ENCODE data around the gene INO80C. TPM values are rescaled to one million over a fixed set of nuclear protein-coding genes. Genes with fewer than 3 reads are reported as not detected.

INO80C gene
- total RNA-seq, 1 donor from 2014 or later = 31.6 TPM

DNA sequence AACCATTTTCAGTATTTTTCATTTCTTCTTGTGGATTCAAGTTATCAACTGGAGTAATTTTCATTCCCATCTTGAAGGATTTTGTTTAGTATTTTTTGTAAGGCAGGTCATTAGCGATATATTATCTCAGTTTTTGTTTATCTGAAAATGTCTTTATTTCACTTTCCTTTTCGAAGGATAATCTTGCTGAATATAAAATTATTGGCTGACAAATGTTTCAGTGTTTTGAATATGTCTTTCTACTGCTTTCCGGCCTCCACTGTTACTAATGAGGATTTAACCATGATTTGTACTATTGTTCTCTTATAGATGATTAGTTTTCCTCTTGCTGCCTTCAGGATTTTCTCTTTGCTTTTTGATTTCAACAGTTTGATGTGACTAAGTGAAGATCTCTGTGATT is 62.4 kb downstream of the INO80C start:
- TF ChIP-seq, protein P1, sequence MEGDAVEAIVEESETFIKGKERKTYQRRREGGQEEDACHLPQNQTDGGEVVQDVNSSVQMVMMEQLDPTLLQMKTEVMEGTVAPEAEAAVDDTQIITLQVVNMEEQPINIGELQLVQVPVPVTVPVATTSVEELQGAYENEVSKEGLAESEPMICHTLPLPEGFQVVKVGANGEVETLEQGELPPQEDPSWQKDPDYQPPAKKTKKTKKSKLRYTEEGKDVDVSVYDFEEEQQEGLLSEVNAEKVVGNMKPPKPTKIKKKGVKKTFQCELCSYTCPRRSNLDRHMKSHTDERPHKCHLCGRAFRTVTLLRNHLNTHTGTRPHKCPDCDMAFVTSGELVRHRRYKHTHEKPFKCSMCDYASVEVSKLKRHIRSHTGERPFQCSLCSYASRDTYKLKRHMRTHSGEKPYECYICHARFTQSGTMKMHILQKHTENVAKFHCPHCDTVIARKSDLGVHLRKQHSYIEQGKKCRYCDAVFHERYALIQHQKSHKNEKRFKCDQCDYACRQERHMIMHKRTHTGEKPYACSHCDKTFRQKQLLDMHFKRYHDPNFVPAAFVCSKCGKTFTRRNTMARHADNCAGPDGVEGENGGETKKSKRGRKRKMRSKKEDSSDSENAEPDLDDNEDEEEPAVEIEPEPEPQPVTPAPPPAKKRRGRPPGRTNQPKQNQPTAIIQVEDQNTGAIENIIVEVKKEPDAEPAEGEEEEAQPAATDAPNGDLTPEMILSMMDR (IDR thresholded peaks at IDR 0.05; ENCODE audit: unreplicated experiment) = no peak
- H3K9me3 Mint-ChIP-seq (ENCODE audit: low read depth) = no peaks in the 10 kb centered on the region
- no peaks in the 10 kb centered on the region for H3K36me3 Mint-ChIP-seq (ENCODE audit: insufficient read depth)
- no peak overlapping the region for H3K4me3 Mint-ChIP-seq (ENCODE audit: low read depth)
- H3K27me3 Mint-ChIP-seq = no peaks in the 10 kb centered on the region
- no peak overlapping the region for H3K27ac Mint-ChIP-seq
- DNase-seq (ENCODE audit: low spot score, unreplicated experiment) = no peak
- H3K4me1 Mint-ChIP-seq (ENCODE audit: low read depth) = no peaks in the 10 kb centered on the region

DNA sequence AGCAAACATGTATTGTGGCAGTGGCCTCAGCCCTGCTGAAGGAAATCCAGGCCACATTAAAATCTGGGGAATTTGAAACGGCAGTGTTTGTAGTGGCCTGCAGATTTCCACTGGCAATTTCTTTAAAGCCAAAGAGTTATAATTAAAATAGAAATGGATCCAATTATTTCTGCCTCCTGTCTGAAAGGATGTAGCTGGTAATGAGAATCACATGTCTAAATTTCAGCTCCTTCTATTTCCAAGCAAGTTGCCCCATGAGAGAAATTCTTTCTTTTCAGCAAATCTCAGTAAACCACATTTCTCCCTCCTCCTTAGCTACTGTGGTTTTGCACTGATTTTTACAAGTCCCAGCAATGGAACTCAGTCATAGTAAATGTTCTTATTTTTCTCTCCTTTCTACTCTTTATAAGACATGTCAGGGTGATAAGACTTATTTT is 65.2 kb downstream of the INO80C start:
- H3K9me3 Mint-ChIP-seq (ENCODE audit: low read depth) = no peaks in the 10 kb centered on the region
- H3K27ac Mint-ChIP-seq = no peak overlapping the region
- H3K36me3 Mint-ChIP-seq (ENCODE audit: insufficient read depth) = no peaks in the 10 kb centered on the region
- DNase-seq (ENCODE audit: low spot score, unreplicated experiment) = no peak
- no peaks in the 10 kb centered on the region for H3K4me1 Mint-ChIP-seq (ENCODE audit: low read depth)
- TF ChIP-seq, protein P1 (IDR thresholded peaks at IDR 0.05; ENCODE audit: unreplicated experiment) = no peak
- no peaks in the 10 kb centered on the region for H3K27me3 Mint-ChIP-seq
- no peak overlapping the region for H3K4me3 Mint-ChIP-seq (ENCODE audit: low read depth)

GRCh38 chr18:35431374-35431741 is 66.4 kb downstream of the INO80C start:
- no peak for DNase-seq (ENCODE audit: low spot score, unreplicated experiment)
- H3K36me3 Mint-ChIP-seq (ENCODE audit: insufficient read depth) = no peaks in the 10 kb centered on the region
- H3K4me1 Mint-ChIP-seq (ENCODE audit: low read depth) = no peaks in the 10 kb centered on the region
- H3K9me3 Mint-ChIP-seq (ENCODE audit: low read depth) = no peaks in the 10 kb centered on the region
- TF ChIP-seq, protein P1 (IDR thresholded peaks at IDR 0.05; ENCODE audit: unreplicated experiment) = no peak
- no peaks in the 10 kb centered on the region for H3K27me3 Mint-ChIP-seq
- H3K27ac Mint-ChIP-seq = no peak overlapping the region
- no peak overlapping the region for H3K4me3 Mint-ChIP-seq (ENCODE audit: low read depth)

DNA sequence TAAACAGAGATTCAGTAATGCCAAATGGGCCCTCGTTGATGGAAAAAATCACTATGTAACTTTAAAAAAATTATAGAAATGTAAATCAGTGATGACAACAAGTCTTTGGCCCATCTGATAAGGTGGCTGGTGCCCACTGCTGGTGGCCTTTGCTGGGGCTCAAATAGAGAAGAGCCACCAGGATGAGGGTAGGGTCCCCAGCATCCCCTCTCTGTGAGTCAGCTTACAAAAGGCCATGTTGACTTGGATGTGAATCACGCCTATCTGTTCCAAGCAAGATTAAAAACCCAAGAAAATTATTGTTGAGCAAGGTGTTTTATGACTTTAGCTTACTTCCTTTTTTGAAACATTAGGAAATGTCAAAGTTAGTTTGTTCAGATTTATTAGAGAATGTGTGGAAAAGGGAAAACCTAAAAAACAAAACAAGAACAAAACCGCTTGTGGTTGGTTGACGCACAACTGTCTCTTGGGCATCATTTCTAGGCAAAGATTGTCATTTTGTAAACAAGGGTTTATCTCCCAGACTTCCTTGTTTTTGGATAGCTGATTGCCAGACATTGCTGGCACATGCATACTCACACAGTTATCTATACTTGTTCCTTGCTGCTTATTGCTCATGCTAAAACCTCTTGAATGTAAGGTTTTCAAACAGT is 66.9 kb downstream of the INO80C start:
- H3K27ac Mint-ChIP-seq = no peak overlapping the region
- H3K36me3 Mint-ChIP-seq (ENCODE audit: insufficient read depth) = no peaks in the 10 kb centered on the region
- no peaks in the 10 kb centered on the region for H3K27me3 Mint-ChIP-seq
- no peak for DNase-seq (ENCODE audit: low spot score, unreplicated experiment)
- TF ChIP-seq, protein P1 (IDR thresholded peaks at IDR 0.05; ENCODE audit: unreplicated experiment) = no peak
- H3K4me3 Mint-ChIP-seq (ENCODE audit: low read depth) = no peak overlapping the region
- H3K4me1 Mint-ChIP-seq (ENCODE audit: low read depth) = no peaks in the 10 kb centered on the region
- no peaks in the 10 kb centered on the region for H3K9me3 Mint-ChIP-seq (ENCODE audit: low read depth)

- no peak overlapping the region for H3K4me3 Mint-ChIP-seq (ENCODE audit: low read depth)
- no peaks in the 10 kb centered on the region for H3K9me3 Mint-ChIP-seq (ENCODE audit: low read depth)
- H3K27me3 Mint-ChIP-seq = no peaks in the 10 kb centered on the region
- TF ChIP-seq, protein P1 (IDR thresholded peaks at IDR 0.05; ENCODE audit: unreplicated experiment) = no peak
- no peak overlapping the region for H3K27ac Mint-ChIP-seq
- DNase-seq (ENCODE audit: low spot score, unreplicated experiment) = no peak
- H3K4me1 Mint-ChIP-seq (ENCODE audit: low read depth) = no peaks in the 10 kb centered on the region
- H3K36me3 Mint-ChIP-seq (ENCODE audit: insufficient read depth) = no peaks in the 10 kb centered on the region
Observed at GRCh38 chr18:35426786-35427185, 71.0 kb downstream of the INO80C start.

Measured in progenitor cell of endocrine pancreas (in vitro differentiated cells).